ENCODE data around the gene ACTL7B.

ACTL7B gene

GRCh38 chr9:108876425-108876824 is 20.6 kb upstream of the ACTL7B start:
- Histone ChIP-seq H2BK15ac (ENCODE audit: low read depth, poor library complexity, severe bottlenecking) (no peak overlapping the region), H3K4ac (ENCODE audit: low read depth in 1 of 2, low read length in 2 of 2) (no peak overlapping the region), H3K23ac (ENCODE audit: low read length in 2 of 2) (no peak overlapping the region), H2AFZ (ENCODE audit: low read depth, low read length) (no peak overlapping the region), H3K9me3 (ENCODE audit: control insufficient read depth, low read length) (peaks cover 8% of the 10 kb centered on the region), H3K27me3 (ENCODE audit: control insufficient read depth in 1 of 2, insufficient read depth in 1 of 2, low read length in 2 of 2) (no peaks in the 10 kb centered on the region), H3K4me2 (ENCODE audit: low read length, poor library complexity, severe bottlenecking) (no peak overlapping the region), H2AK5ac (ENCODE audit: low read length, severe bottlenecking) (no peak overlapping the region), H2BK12ac (ENCODE audit: low read length in 2 of 2) (no peak overlapping the region), H2BK120ac (ENCODE audit: low read depth, low read length) (no peak overlapping the region), H3K4me1 (ENCODE audit: control insufficient read depth, insufficient read depth, low read depth, low read length) (no peaks in the 10 kb centered on the region), H3K18ac (ENCODE audit: low read depth in 1 of 2, low read length in 2 of 2) (no peak overlapping the region), H3K4me3 (ENCODE audit: insufficient read depth in 1 of 2, low read depth in 1 of 2, low read length in 2 of 2) (no peak overlapping the region), H4K91ac (ENCODE audit: low read length) (no peak overlapping the region), H3K14ac (ENCODE audit: low read length in 2 of 2) (no peak overlapping the region), H2BK5ac (ENCODE audit: low read depth, low read length, poor library complexity, severe bottlenecking) (no peak overlapping the region), H3K9ac (ENCODE audit: low read length) (no peak overlapping the region), H4K8ac (ENCODE audit: low read length) (no peak overlapping the region), H3K79me1 (replicated peaks; ENCODE audit: low read length, poor library complexity, severe bottlenecking) (peaks cover 6% of the 10 kb centered on the region), H3K27ac (ENCODE audit: low read length, poor library complexity, severe bottlenecking) (no peak overlapping the region), H3K36me3 (ENCODE audit: control insufficient read depth in 1 of 2, insufficient read depth in 2 of 2, low read depth in 1 of 2, low read length in 2 of 2) (peaks cover 25 to 96% of the 10 kb centered on the region in 2 experiments)
- no peak for DNase-seq
- 98% methylated on average over 5 of the region's 5 CpGs for WGBS

- WGBS: 100% methylated on average over 1 of the region's 4 CpGs
- H3K18ac ChIP-seq (ENCODE audit: low read depth in 1 of 2, low read length in 2 of 2): no peak overlapping the region
- no peak overlapping the region for H3K27ac ChIP-seq (ENCODE audit: low read length, poor library complexity, severe bottlenecking)
- H2AK5ac ChIP-seq (ENCODE audit: low read length, severe bottlenecking): no peak overlapping the region
- H3K4ac ChIP-seq (ENCODE audit: low read depth in 1 of 2, low read length in 2 of 2): no peak overlapping the region
- H3K9me3 ChIP-seq (ENCODE audit: control insufficient read depth, low read length): peaks cover 13% of the 10 kb centered on the region
- H3K27me3 ChIP-seq (ENCODE audit: control insufficient read depth in 1 of 2, insufficient read depth in 1 of 2, low read length in 2 of 2): no peaks in the 10 kb centered on the region
- H4K8ac ChIP-seq (ENCODE audit: low read length): no peak overlapping the region
- H3K36me3 ChIP-seq (ENCODE audit: control insufficient read depth in 1 of 2, insufficient read depth in 2 of 2, low read depth in 1 of 2, low read length in 2 of 2): peaks cover 23 to 94% of the 10 kb centered on the region in 2 experiments
- no peak overlapping the region for H4K91ac ChIP-seq (ENCODE audit: low read length)
- no peak overlapping the region for H2BK120ac ChIP-seq (ENCODE audit: low read depth, low read length)
- no peak overlapping the region for H3K23ac ChIP-seq (ENCODE audit: low read length in 2 of 2)
- H3K4me3 ChIP-seq (ENCODE audit: insufficient read depth in 1 of 2, low read depth in 1 of 2, low read length in 2 of 2): no peak overlapping the region
- no peak for DNase-seq
- H3K4me2 ChIP-seq (ENCODE audit: low read length, poor library complexity, severe bottlenecking): no peak overlapping the region
- peaks cover under 1% of the 10 kb centered on the region for H3K4me1 ChIP-seq (ENCODE audit: control insufficient read depth, insufficient read depth, low read depth, low read length)
- no peak overlapping the region for H3K9ac ChIP-seq (ENCODE audit: low read length)
- H2BK5ac ChIP-seq (ENCODE audit: low read depth, low read length, poor library complexity, severe bottlenecking): no peak overlapping the region
- H3K79me1 ChIP-seq (replicated peaks; ENCODE audit: low read length, poor library complexity, severe bottlenecking): peaks cover 6% of the 10 kb centered on the region
- no peak overlapping the region for H2BK12ac ChIP-seq (ENCODE audit: low read length in 2 of 2)
- H2AFZ ChIP-seq (ENCODE audit: low read depth, low read length): no peak overlapping the region
- H3K14ac ChIP-seq (ENCODE audit: low read length in 2 of 2): no peak overlapping the region
- H2BK15ac ChIP-seq (ENCODE audit: low read depth, poor library complexity, severe bottlenecking): no peak overlapping the region
Measured at GRCh38 chr9:108874058-108874788, 18.4 kb upstream of the ACTL7B start.

GRCh38 chr9:108869092-108869725 is 13.4 kb upstream of the ACTL7B start:
- H3K23ac ChIP-seq (ENCODE audit: low read length in 2 of 2): no peak overlapping the region
- no peak overlapping the region for H3K4me2 ChIP-seq (ENCODE audit: low read length, poor library complexity, severe bottlenecking)
- DNase-seq: peak; percentile 17
- no peak overlapping the region for H2BK120ac ChIP-seq (ENCODE audit: low read depth, low read length)
- 64% methylated on average over 3 of the region's 3 CpGs for WGBS
- H3K18ac ChIP-seq (ENCODE audit: low read depth in 1 of 2, low read length in 2 of 2): no peak overlapping the region
- no peak overlapping the region for H3K4ac ChIP-seq (ENCODE audit: low read depth in 1 of 2, low read length in 2 of 2)
- H3K27me3 ChIP-seq (ENCODE audit: control insufficient read depth in 1 of 2, insufficient read depth in 1 of 2, low read length in 2 of 2): no peaks in the 10 kb centered on the region
- no peak overlapping the region for H3K9ac ChIP-seq (ENCODE audit: low read length)
- peaks cover 2% of the 10 kb centered on the region for H3K4me1 ChIP-seq (ENCODE audit: control insufficient read depth, insufficient read depth, low read depth, low read length)
- H3K27ac ChIP-seq (ENCODE audit: low read length, poor library complexity, severe bottlenecking): peak overlapping the region; percentile 28
- H3K79me1 ChIP-seq (replicated peaks; ENCODE audit: low read length, poor library complexity, severe bottlenecking): peaks cover 2% of the 10 kb centered on the region
- peaks cover 8 to 62% of the 10 kb centered on the region in 2 experiments for H3K36me3 ChIP-seq (ENCODE audit: control insufficient read depth in 1 of 2, insufficient read depth in 2 of 2, low read depth in 1 of 2, low read length in 2 of 2)
- H2AK5ac ChIP-seq (ENCODE audit: low read length, severe bottlenecking): peak overlapping the region; percentile 15
- no peak overlapping the region for H2BK5ac ChIP-seq (ENCODE audit: low read depth, low read length, poor library complexity, severe bottlenecking)
- no peak overlapping the region for H2BK15ac ChIP-seq (ENCODE audit: low read depth, poor library complexity, severe bottlenecking)
- H2AFZ ChIP-seq (ENCODE audit: low read depth, low read length): no peak overlapping the region
- no peak overlapping the region for H2BK12ac ChIP-seq (ENCODE audit: low read length in 2 of 2)
- no peak overlapping the region for H4K91ac ChIP-seq (ENCODE audit: low read length)
- no peak overlapping the region for H3K4me3 ChIP-seq (ENCODE audit: insufficient read depth in 1 of 2, low read depth in 1 of 2, low read length in 2 of 2)
- H4K8ac ChIP-seq (ENCODE audit: low read length): no peak overlapping the region
- H3K14ac ChIP-seq (ENCODE audit: low read length in 2 of 2): no peak overlapping the region
- peaks cover 13% of the 10 kb centered on the region for H3K9me3 ChIP-seq (ENCODE audit: control insufficient read depth, low read length)

GRCh38 chr9:108867829-108868228 is 12.0 kb upstream of the ACTL7B start:
- Histone ChIP-seq H3K4me3 (ENCODE audit: insufficient read depth in 1 of 2, low read depth in 1 of 2, low read length in 2 of 2) (no peak overlapping the region), H2BK15ac (ENCODE audit: low read depth, poor library complexity, severe bottlenecking) (no peak overlapping the region)

More at GRCh38 chr9:108867829-108868228, 12.0 kb upstream of the ACTL7B start:
- H3K9ac ChIP-seq (ENCODE audit: low read length): no peak overlapping the region
- no peak overlapping the region for H3K27ac ChIP-seq (ENCODE audit: low read length, poor library complexity, severe bottlenecking)
- 98% methylated on average over 3 of the region's 4 CpGs for WGBS
- H3K4ac ChIP-seq (ENCODE audit: low read depth in 1 of 2, low read length in 2 of 2): no peak overlapping the region
- peaks cover 9 to 48% of the 10 kb centered on the region in 2 experiments for H3K36me3 ChIP-seq (ENCODE audit: control insufficient read depth in 1 of 2, insufficient read depth in 2 of 2, low read depth in 1 of 2, low read length in 2 of 2)
- H4K8ac ChIP-seq (ENCODE audit: low read length): no peak overlapping the region
- no peak overlapping the region for H2AK5ac ChIP-seq (ENCODE audit: low read length, severe bottlenecking)
- no peak overlapping the region for H2BK120ac ChIP-seq (ENCODE audit: low read depth, low read length)
- no peaks in the 10 kb centered on the region for H3K27me3 ChIP-seq (ENCODE audit: control insufficient read depth in 1 of 2, insufficient read depth in 1 of 2, low read length in 2 of 2)
- H3K4me2 ChIP-seq (ENCODE audit: low read length, poor library complexity, severe bottlenecking): no peak overlapping the region
- no peak overlapping the region for H2AFZ ChIP-seq (ENCODE audit: low read depth, low read length)
- DNase-seq: no peak
- H3K14ac ChIP-seq (ENCODE audit: low read length in 2 of 2): no peak overlapping the region
- no peak overlapping the region for H4K91ac ChIP-seq (ENCODE audit: low read length)
- no peak overlapping the region for H2BK12ac ChIP-seq (ENCODE audit: low read length in 2 of 2)
- H3K9me3 ChIP-seq (ENCODE audit: control insufficient read depth, low read length): peaks cover 13% of the 10 kb centered on the region
- H3K4me1 ChIP-seq (ENCODE audit: control insufficient read depth, insufficient read depth, low read depth, low read length): peaks cover 2% of the 10 kb centered on the region
- no peak overlapping the region for H3K18ac ChIP-seq (ENCODE audit: low read depth in 1 of 2, low read length in 2 of 2)
- no peak overlapping the region for H2BK5ac ChIP-seq (ENCODE audit: low read depth, low read length, poor library complexity, severe bottlenecking)
- peaks cover 2% of the 10 kb centered on the region for H3K79me1 ChIP-seq (replicated peaks; ENCODE audit: low read length, poor library complexity, severe bottlenecking)
- H3K23ac ChIP-seq (ENCODE audit: low read length in 2 of 2): no peak overlapping the region
